HG02623 (cell line): ENCODE measurements around the gene TYW5.
A peak's percentile ranks its signal among the peaks of the same experiment; 100 is the strongest.

ENCODE experiments used
- ATAC-seq: cut with Tn5 transposase; IDR thresholded peaks from one replicate; pipeline ENCODE4 v1.9.1; 2021; ENCODE audit warnings: moderate library complexity; ENCODE audit not compliant: unreplicated experiment

The TYW5 gene

DNA sequence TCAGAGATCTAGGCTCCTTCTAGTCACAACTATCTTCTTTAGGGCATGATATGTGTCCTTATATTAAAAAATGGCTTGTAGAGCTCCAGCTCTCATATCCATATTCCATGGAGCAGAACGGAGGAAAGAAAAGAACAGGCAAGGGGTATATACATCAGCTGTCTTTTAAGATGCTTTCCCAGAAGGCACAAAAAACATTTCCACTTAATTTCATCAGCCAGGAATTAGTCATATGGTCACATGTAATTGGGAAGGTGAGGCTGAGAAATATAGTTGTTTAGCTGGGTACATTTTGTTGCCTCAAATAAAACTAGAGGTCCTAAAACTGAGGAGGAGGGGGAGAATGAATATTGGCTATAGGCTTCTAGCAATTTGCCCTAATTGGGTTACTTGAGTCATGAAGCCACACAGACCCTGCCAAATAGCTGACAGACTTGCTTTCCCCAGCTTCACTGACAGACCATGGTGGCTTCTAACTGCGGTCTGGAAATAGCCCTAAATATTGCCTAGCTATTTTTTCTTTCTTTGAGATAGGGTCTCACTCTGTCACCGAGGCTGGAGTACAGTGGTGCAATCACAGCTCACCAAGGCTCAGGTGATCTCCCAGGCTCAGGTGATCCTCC, 20.1 kb upstream of the TYW5 start:
- no peak for ATAC-seq

DNA sequence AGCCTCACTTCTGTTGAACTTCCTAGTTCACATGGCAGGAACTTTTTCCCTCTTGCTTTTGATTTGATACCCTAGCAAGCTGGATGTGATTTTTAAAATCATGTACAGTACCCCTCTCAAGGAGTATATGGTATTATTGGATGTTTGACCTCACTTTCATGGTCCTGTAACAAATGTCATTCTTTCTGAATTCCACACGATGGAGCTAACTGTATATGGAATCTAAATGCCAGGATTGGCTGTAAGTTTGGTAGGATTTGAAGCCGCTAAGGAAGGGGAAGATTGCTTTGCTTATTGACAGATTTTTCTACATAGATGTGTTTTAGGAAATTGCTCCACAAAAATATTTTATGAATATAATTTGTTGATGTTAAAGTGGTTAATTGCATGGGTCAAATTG, 18.4 kb upstream of the TYW5 start:
- ATAC-seq, result no peak

DNA sequence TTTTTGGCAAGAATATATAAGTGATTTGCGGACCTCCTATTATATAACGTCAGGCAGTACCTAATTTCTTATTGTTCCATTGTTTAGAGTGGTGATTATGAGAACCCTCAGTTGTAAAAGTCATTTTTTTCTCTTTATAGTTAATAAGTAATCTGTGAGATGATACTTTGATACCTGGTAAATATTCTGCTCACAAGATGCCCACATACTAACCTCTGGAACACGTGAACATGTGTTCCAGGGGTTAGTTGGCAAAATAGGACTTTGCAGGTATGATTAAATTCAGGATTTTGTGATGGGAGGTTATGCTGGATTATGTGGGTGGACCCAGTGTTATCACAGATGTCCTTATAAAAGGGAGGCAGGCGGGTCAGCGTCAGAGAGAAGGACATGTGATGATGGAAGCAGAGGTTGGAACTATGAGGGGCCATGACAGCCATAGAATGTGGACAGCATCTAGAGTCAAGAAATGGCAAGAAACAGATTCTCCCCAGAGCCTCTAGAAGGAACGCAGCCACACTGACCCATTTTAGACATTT, 16.9 kb upstream of the TYW5 start:
- no peak for ATAC-seq

DNA sequence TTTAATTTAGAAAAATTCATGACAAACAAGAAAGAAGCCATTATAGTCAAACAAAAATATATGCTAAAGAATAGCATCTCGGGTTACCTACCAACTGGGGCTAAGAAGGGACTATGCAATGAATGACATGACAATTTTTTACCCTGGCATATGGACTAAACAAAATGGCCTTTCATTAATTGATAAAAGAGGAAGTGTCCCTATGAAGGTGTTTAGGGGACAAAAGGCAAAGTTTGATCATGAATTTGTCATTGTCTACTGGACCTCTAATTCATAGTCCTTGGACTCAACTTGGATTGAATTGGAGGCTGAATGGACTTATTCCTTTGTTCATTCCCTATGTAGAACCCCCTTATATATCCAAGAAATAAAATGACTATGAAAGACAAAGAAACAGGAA, 12.8 kb upstream of the TYW5 start:
- ATAC-seq, result no peak

DNA sequence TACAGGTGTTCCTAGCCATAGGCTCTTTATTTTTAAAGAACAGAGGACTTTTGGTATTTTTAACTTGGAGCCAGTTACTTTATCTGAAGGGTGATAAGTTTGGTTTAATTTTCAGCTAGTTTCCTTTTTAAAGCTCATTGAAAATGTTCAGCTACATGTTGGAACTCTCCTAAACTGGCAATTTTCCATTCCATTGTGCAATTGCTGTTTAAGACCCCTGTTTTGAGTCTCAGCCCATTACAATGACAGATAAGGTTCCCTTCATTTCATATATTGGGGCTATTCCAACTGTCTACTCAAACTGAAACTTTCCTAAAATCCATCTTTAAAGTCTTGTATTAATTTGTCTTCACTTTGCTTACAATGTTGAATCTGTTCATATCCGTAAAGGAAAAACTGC, 11.7 kb upstream of the TYW5 start:
- ATAC-seq, result no peak

DNA sequence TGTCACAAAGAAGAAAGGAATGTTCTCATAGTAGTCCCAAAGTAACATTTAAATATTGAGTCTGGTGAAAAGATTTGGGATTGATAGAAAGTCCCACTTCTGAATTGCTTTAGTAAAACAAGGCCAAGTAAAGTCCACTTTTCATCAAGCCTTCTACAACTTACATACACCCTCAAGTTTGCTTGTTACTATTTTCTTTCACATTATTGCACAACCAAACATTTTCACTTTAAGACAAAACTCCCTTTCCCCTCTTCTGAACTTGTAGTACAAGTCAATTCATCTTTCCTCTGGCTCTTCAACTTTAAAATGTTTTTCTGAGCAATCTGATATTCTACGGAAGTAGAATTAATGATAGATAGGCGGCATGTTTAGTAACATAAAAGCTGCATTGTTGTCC, 11.1 kb upstream of the TYW5 start:
- ATAC-seq, result no peak

DNA sequence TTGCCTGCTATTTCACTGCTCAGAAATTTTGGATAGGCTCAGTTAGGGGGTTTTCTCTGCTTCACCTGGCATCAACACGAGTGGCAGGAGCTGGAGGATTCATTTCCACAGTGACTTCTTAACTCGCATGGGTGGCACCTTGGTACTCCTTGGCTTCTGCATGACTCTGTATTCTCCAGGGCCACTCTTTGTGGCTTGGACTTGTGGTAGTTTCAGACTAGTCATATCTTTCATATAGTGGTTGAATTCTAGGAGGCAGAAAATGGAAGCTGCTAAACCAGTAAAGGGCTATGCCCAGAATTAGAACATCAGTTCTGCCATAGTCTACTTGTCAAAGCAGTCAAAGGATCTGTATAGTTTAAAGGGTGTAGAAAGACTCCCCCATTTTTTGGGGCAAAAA, 6.9 kb upstream of the TYW5 start:
- no peak for ATAC-seq

DNA sequence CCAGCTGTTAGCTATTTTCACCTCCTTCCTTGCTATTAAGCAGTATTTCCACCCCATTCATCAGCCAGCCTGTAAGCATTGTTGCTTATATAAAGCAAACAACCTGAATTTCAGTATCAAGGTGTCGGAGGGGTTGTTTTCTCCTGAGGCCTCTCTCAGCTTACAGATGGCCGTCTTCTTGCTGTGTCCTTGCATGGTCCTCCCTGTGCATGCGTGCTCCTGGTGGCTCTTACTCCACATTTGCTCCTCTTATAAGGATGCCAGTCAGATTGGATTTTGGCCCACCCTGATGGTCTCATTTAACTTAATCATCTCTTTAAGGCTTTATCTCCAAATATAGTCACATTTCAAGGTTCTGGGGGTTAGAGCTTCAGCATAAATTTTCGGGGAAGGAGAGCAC, 2.7 kb upstream of the TYW5 start:
- ATAC-seq, result no peak

DNA sequence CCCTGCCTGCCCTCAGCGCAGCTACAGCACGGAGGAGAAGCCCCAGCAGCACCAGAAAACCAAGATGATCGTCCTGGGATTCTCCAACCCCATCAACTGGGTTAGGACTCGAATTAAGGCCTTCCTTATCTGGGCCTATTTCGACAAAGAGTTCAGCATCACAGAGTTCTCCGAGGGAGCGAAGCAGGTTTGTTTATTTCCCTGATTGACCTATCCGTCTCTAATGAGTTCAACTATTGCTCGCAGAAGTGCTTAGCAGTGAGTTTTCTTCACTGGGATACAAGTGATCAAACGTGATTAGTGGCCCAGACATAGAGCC, 730 bp upstream of the TYW5 start:
- ATAC-seq, result peak; percentile 1

DNA sequence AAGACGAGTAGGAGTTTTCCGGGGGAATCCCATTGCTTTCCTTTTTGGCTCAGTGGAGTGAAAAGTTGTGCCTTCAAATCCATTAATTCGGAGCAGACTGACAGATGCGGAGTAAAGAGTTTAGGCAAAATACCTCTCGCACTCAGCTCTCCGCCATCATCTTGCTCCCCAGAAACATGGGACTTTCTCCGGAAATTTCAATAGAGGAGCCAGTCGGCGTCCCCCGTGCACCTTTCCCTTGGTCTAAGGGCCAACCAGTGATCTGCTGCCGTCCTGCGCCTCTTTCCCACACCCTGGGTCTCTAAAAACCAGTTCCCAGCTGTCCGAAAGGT, 318 bp downstream of the TYW5 start:
- peak; percentile 36 for ATAC-seq

DNA sequence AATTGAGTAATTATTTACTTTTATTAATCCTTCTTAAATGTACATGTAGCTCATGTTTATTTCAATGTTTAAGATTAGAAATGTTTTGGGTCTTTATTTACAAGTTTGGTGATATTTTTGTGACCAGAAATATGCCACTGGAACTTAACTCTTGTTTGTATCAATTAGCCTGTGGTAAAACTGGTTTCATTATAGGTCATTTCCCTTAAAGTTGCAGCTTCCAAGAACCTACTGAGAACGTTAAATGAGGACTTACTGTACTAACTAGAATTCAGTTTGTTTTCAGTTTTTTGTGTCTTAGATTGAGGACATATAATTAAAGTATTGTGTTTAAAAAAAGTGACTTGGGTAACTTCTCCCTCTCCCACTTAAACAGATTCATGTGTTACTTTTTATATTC, 4.3 kb downstream of the TYW5 start:
- no peak for ATAC-seq

DNA sequence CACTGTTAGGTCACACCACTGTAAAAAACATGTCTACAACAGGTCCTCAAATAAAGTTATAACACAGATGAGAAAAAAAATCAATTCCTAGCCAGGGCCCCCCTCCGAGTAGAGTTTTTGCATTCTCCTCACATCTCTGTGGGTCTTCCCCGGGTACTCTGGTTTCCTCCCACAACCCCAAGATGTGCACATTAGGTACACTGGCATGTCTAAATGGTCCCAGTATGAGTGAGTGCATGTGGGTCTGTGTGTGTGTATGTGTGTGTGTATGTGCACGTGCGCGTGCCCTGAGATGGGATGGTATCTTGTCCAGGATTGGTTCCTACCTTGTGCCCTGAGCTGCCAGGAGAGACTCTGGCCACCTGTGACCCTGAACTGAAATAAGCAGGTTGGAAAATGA, 4.9 kb downstream of the TYW5 start:
- ATAC-seq, result no peak

DNA sequence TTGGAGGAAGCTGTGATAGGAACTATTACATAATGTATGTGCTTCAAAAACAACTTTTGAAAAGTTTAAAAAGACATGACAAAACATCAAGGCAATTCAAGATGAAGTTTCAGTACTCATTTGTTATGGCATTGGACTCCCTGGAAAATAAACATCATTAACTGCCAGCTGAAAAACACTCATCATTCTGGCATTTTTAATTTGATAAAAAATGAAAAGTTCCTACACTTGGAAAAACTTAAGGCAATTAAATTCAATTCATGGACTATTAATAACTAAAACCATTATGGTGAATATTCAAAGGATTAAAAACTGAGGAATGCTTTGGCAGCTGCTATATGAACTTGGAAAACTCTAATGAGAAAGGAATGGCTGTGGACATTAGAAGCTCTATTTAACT, 8.5 kb downstream of the TYW5 start:
- no peak for ATAC-seq

DNA sequence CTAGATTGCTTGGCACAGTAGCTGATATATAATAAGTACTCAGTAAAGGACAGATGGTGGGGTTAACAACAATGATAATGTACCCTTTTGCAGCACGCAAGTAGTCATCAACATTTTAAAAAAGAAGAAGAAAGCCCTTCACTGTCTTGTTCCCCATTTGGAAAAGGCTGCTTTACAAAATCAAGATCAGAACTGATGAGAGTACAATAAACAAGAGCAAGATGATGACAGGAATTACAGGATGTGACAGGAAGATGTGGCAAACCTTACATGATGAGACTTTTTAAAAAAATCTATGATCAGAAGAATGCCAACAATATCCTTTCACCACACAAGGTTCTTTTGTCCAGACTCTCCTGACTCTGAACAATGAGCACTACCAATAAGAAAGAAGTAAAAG, 9.1 kb downstream of the TYW5 start:
- ATAC-seq, result no peak

DNA sequence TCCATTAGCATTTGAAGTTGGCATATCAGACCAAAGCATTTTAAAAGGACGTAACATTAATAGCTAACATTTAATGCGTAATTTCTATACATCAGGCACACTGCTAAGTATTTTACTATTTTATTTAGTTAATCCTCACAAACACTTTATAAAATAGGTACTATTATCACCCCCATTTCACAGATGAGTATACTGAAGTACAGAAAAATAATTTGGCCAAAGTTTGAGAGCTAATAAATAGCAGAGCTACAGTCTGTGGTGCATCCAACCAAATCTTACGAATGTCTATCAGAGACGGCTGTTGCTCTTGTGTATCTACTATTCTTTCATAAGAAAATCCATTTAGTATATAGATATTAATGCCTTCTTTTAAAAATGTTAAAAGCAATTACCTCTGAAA, 11.9 kb downstream of the TYW5 start:
- ATAC-seq, result no peak

DNA sequence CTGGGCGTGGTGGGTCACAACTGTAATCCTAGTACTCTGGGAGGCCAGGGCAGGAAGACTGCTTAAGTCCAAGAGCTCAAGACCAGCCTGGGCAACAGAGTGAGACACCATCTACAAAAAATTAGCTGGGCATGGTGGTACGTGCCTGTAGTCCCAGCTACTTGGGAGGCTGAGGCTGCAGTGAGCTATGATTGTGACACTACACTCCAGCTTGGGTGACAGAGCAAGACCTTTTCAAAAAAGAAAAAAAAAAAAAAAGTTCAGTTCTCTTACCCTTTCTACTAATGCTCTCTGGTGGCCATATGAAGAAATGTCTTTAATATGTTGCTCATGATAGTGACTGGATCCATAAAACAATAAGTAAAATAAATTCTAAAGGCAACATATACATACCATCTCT, 14.9 kb downstream of the TYW5 start:
- ATAC-seq, result no peak

DNA sequence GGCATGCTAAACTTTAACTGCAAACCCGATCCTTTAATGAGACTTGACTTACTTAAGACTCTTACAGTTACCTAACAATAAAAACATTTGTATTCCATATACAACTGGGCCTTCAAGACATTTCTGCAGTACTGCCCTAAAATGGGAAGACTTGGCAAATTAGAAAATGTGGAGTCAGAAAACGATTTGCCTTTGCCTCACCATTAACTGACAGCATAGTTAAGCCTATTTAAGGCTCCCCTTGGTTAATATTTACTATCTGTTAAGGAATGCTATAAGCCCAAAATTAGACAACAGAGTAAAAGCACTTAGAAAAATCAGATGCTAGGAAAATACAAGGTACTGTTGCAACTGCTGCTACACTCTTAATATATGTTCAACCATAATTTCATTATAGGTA, 18.7 kb downstream of the TYW5 start:
- ATAC-seq, result no peak

DNA sequence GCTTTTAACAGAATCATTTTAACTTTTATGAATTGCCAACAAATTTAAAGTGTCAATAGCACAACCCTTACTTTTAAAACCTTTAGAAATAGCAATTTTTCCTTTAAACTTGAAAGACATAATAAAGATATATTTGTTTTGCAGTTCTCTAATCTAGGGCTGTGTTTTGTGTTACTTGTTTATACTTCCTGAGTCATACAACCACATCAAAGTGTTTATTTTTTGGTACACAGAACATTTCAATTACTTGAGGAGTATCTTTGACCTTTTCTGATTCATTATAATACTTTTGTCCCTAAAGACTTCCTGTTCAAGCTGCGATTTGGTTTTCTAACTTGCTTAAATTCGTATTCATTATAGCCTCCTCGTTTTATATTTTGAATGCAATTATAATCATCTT, 21.8 kb downstream of the TYW5 start:
- no peak for ATAC-seq

DNA sequence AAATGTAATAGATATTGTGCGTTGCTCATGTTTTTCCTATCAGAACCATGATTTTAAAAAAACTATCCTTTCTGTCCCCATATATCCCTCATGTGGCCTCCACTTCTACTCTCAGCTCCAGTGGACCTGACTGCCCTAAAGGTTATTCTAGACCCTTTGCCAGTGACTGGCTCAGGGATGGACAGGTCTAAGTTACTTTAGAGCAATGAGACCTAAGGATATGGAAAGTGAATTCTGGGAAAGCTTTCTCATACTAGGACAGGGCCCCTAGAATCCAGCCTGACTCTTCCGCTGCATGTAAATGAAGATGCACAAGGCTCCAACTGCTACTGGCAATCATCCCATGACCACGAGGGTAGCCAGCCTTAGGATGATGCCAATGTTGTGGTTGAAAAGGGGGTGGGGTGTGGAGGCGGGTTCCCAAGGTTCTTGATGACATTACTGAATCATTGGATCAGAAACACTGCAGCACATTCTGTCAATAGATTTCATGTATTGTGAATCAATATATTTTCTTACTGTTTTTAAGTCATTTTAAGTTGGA, 22.9 kb downstream of the TYW5 start:
- ATAC-seq, result no peak

DNA sequence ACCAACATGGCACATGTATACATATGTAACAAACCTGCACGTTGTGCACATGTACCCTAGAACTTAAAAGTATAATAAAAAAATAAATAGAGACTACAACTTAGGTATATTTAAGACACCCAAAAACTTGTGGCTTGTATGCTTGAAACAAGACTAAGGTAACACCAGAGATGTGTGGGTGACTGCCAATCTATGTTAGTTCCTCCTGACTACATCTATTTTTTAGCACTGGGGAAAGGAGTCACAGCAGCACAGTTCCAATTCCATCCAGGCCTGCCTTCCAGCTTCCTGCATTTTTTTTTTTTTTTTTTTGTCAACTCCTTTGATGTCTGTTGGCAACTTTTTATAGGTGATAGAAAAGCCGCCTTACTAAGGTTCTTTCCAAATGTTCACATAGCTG, 26.0 kb downstream of the TYW5 start:
- no peak for ATAC-seq

DNA sequence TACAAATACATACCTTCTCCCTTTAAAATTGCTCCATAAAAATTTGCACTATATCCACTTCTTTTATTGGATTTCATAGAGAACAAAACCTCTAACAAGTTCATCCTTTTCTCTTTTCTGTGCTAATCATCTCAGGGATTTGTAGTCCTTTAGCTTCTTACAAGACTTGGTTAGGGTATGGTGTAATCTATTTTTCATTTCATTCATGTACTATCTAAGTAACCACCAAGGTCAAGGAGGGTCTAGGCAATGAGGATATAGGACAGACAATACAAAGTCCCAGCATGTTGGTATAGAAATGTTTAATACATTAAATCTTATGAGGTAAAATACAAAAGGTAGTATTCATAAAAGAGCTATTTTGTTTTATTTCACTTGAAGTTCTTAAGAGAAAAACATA, 26.7 kb downstream of the TYW5 start:
- ATAC-seq, result no peak

DNA sequence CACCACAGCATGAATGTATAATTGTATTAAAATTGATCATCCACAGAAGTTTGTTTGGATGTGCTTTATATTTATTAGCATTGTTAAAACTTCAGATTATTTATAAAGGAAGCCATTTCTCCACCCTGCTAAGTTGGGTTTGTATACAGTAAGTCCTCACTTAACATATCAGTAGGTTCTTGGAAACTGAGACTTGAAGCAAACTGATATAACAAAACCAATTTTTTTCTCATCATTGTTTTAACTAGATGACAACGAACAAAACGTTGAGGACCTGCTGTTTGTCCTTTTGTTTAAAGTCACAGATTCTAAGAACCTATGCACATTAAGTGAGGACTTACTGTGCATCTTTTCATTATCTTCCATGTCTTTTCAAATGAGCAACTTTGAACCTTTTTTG, 27.1 kb downstream of the TYW5 start:
- ATAC-seq, result no peak

DNA sequence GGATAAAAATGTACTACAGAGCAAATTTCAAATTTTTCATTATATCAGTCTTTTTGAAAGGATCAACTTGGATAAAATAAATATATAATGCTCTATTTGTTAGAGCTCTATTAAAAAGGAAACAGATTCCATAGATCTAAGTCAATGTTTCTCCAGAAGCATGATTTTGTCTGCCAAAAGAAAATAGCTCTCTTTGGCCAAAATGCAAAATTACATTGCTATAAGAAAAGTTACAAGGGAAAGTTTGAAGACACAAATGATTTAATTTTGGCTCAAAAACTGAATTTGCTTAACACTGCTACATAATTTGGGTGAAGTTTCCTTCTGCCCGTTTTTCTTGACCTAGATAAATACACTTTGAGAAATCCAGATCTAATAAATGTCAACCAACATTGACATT, 28.5 kb downstream of the TYW5 start:
- no peak for ATAC-seq

DNA sequence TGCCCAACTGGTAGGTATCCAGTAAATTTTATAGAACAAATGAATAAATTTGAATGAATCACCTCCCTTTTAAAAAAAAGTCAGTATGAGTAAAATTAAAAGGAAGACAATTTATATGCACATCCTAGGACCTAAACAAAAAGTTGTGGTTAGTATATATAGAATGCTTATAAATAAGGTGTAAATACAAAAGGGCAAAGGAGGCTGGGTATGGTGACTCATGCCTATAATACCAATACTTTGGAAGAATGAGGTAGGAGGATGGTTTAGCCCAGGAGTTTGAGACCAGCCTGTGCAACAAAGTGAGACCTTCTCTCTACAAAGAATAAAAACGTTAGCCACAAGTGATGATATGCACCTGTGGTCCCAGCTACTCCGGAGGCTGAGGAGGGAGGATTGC, 31.4 kb downstream of the TYW5 start:
- no peak for ATAC-seq
